GM19395 (cell line): ENCODE measurements around the gene THOC1.
A peak's percentile ranks its signal among the peaks of the same experiment; 100 is the strongest.
"Not testable (repeated sequence)": the region's sequence is repeated elsewhere in the genome, so short reads cannot be mapped to it uniquely, and the experiment has no call there.

Source experiments
- ATAC-seq: cut with Tn5 transposase; IDR thresholded peaks from one replicate; pipeline ENCODE4 v1.9.1; 2021; ENCODE audit warnings: mild to moderate bottlenecking, moderate library complexity; ENCODE audit not compliant: unreplicated experiment

Gene THOC1, protein sequence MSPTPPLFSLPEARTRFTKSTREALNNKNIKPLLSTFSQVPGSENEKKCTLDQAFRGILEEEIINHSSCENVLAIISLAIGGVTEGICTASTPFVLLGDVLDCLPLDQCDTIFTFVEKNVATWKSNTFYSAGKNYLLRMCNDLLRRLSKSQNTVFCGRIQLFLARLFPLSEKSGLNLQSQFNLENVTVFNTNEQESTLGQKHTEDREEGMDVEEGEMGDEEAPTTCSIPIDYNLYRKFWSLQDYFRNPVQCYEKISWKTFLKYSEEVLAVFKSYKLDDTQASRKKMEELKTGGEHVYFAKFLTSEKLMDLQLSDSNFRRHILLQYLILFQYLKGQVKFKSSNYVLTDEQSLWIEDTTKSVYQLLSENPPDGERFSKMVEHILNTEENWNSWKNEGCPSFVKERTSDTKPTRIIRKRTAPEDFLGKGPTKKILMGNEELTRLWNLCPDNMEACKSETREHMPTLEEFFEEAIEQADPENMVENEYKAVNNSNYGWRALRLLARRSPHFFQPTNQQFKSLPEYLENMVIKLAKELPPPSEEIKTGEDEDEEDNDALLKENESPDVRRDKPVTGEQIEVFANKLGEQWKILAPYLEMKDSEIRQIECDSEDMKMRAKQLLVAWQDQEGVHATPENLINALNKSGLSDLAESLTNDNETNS

DNA sequence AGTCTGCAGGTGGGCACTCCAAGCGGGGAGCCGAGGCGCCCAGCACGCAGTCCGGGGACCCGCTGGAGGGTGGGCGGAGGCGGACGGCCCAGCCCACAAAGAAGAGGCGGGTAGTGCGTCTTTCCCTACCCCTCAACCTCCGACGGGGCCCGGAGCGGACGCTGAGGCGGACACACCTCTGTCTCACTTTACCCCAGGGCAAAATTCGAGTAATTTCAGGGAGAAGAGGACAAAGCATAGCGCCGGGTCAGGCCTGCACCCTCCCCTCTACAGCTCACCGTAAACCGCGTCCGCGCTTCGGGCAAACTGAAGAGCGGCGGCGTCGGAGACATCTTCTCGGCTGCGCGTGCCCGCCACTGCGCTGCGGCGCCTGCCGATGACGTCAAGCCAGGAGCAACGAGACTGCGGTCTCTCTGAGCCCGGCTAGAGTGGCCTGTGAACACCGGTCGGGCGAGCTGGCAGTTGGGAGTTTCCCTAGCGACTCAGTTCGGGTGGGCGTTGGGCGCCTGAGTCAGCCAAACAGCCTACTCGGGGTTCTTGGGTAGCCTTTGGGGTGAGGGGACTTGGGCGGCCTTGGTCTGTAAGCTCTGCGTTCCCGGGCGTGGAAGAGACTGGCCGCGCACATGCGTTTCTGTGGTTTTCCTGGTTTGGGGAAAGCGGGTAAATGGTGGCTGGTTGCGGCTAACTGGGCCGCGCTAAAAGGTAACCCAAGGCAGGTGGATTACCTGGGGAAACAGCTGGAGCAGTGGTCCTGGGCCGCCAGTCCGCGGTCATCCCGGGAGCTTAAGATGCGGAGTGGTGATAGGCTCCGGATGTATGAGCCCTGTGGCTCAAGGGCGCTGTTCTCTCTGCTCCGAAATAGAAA, at the start of gene THOC1:
THOC1 (minus strand) TSS at position 360 of the 865 bp plus-strand sequence; CDS start at position 332, 28 bp downstream.
- ATAC-seq = peak; percentile 93

DNA sequence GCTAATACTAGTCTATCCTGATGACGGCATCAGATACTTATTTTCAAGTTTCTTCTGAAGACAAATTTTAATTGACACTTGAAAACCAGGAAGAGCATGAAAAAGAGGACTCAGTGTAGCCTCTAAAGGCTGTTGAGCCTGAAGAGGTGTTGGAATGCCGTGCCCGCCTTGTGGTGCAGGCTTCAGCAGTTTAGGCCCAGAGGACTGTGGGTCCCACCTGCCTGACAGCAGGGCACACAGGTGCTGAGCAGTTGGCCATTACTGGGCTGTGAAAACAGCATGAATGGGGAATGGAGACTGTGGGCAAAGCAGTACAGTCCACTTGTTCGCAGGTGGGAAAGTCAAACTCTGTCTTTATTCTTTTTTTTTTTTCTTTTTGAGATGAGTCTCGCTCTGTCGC, 49.8 kb upstream of the THOC1 start:
- no peak for ATAC-seq

DNA sequence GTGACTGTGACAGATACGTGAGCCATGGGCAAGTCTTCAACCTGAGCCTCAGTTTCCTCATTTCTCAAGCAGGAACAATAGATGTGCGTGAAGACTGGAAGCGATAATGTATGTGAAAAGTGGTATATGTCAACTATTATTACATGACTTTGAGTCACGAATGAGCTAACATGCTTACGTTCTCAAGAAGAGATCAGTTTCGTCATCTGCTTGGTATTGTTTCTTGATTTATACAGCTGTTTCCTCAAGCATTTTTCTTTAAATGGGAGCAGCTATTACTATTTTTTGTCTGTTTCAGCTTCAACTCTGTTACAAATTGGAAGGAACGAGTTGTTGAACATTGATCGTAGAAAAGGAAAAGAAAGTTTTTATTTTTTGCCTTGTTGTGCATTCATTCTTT, 48.5 kb upstream of the THOC1 start:
- no peak for ATAC-seq

DNA sequence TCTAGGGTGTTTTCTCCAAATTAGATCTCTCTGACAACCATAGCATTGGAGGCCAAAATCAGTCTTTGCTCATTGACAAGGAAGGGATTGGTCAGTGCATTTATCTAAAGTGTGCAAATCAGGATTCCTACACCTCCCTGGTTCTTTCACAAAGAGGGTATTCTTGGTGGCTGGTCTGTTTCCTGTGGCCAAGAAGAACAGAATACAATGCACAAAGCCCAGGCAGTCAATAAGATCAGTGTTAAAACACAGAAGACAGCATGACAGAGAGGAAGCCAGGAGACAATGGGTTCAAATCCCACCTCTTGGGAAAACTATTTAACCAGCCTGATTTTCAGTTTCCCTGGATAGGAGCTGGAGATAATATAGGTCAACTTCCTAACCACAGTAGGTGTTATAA, 46.1 kb upstream of the THOC1 start:
- ATAC-seq = no peak

- ATAC-seq = no peak
These were observed 44.6 kb upstream of the THOC1 start for GRCh38 chr18:312415-312814.

GRCh38 chr18:310042-310441, 42.2 kb upstream of the THOC1 start:
- ATAC-seq = no peak

DNA sequence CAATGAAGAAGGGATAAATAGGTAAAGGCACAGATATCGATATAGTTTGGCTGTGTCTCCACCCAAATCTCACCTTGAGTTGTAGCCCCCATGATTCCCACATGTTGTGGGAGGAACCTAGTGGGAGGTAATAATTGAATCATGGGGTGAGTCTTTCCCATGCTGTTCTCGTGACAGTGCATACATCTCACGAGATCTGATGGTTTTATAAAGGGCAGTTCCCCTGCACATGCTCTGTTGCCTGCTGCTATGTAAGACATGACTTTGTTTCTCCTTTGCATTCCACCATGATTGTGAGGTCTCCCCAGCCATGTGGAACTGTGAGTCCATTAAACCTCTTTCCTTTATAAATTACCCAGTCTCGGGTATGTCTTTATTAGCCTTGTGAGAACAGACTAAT, 40.2 kb upstream of the THOC1 start:
- not testable (repeated sequence) for ATAC-seq

DNA sequence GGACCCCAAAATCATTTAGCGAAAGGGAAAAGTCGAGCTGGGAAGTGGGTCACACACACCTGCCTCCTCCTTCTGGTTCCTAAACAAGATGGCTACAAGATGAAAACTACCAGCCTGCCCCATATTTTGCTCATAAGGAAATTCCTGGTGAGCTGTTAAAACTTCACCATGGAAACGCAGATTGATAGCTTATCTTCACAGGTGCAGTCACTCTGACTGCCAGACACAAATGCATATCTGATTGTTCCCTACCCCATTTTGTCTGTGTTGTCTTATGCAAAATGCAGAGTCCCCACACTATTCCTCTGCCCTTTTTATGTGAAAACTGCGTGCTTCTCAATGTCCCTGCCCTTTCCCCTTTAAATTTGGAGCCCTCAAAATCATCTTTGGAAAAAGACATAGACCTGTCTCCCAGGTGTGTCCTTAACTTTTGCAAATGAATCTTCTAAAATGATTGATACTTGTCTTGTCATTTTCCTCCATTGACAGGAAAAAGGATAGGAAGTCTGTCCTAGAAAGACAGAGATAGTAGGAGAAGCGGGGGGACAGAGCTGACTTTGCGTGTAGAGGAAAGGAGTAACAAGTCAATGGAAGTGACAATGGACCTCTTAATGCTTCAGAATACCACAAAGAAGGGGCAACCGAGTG, 38.9 kb upstream of the THOC1 start:
- ATAC-seq = no peak

GRCh38 chr18:305003-305501, 37.2 kb upstream of the THOC1 start:
- ATAC-seq = no peak

- no peak for ATAC-seq
These were observed 35.8 kb upstream of the THOC1 start for GRCh38 chr18:303607-304006.

DNA sequence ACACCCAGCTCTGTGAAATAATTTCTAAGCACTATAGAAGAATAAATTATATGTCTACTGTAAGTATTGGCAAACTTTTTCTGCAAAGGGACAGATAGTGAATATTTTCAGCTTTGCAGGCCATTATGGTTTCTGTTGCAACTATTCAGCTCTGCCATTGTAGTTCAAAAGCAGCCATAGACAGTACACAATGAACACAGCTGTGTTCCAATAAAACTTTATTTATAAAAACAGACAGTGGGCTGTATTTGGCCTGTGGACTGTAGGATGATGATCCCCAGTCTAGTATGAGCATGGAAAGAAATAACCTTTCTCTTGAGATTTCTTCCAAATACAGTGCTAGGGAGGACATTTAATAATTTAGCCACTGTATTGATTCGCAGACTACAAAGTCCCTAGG, 35.2 kb upstream of the THOC1 start:
- no peak for ATAC-seq

DNA sequence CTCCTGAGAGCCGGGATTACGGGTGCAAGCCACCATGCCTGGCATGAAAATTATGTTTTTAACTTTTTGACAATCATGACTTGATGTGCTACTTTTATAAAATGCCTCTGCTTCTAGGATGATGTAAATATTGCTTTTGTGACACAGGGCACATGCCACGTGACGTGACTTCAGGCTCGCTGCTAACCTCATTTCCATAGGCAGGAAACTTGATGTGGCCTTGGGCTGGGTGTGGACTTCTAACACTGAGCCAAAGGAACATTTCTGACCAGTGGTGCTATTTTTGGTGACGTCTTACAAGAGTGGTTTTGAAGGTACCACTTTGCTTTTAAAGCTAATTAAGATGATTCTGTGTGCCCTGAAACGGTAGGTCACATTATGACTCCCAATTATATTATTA, 34.2 kb upstream of the THOC1 start:
- no peak for ATAC-seq

DNA sequence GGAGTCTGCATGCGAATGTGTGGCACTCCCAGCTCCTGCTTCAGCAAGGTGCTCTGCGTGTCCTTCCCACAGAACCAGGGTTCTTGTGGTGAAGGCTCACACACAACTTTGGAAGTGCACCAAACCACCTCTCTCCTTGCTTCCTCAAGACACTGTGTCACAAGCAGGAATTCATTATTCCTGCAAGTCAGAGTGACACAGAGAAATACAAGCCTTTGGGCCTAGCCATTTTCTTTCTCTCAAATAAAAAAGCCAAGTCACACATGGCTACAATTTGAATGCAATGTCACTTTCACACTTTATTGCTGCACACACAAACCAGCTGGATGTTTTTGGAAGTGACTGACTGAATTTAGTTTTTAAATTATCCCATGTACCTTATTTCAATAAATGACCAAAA, 30.1 kb upstream of the THOC1 start:
- no peak for ATAC-seq

- no peak for ATAC-seq
These were observed 28.1 kb upstream of the THOC1 start for GRCh38 chr18:295756-296490.

DNA sequence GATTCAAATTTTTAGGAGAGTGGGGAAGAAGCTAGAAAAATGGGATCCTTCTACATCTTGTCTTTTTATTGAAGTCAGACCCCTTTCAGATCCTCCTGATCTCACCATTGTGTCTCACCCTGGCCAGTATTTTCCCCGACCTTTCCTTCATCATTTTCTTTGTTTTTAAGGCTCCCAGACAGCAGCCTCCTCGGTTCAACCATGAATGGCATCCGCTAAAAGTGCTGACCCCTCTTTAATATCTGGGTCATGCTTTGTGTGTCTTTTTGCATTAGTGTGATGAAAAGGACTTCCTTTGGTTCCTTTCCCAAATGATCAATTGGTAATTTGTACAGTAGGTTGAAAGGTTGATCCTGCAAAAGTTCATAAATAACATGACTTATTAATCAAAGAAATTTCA, 26.7 kb upstream of the THOC1 start:
- no peak for ATAC-seq

- ATAC-seq = no peak
These were observed 25.7 kb upstream of the THOC1 start for GRCh38 chr18:293536-293935.

- ATAC-seq = no peak
These were observed 24.4 kb upstream of the THOC1 start for GRCh38 chr18:292271-292670.

- ATAC-seq = not testable (repeated sequence)
These were observed 22.1 kb upstream of the THOC1 start for GRCh38 chr18:289970-290369.

DNA sequence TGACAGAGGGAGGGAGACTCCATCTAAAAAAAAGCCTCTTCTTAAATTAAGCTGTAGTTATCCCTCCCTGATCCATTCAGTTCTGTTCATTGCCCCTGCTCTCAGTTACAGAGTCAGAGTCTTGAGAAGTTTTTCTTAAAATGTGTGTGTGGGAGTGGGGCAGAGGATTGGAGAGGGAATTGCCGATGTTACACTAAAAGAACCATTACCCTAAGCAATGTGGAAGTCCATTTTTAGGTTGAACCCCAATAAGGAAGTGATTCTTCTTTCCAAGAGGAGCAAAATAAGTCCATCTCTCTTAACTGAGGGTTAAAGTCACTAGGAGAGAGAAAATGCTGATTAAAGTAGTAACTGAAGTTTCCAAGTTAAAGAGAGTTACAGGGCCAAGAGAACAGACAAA, 21.2 kb upstream of the THOC1 start:
- ATAC-seq = no peak
